SK-N-SH (cell line): ENCODE results near the gene HSPA4.

Experiments used
- FOSL2 ChIP-seq: IDR thresholded peaks from 2 replicates; pipeline ENCODE4 v1.4.0; 2012; ENCODE audit warnings: low read depth, mild to moderate bottlenecking, moderate library complexity, borderline replicate concordance
- MEF2A ChIP-seq: IDR thresholded peaks from 2 replicates; pipeline ENCODE4 v1.4.0; 2012; ENCODE audit warnings: low read depth, borderline replicate concordance
- SIN3A ChIP-seq: IDR thresholded peaks from 2 replicates; pipeline ENCODE4 v1.6.1; 2012; ENCODE audit warnings: low read depth, mild to moderate bottlenecking, low read length, moderate library complexity, borderline replicate concordance
- TF ChIP-seq, protein P1 (sequence below): IDR thresholded peaks from 2 replicates; pipeline ENCODE4 v1.6.1; 2012; ENCODE audit warnings: mild to moderate bottlenecking, low read depth, low read length, moderate library complexity

DNA sequence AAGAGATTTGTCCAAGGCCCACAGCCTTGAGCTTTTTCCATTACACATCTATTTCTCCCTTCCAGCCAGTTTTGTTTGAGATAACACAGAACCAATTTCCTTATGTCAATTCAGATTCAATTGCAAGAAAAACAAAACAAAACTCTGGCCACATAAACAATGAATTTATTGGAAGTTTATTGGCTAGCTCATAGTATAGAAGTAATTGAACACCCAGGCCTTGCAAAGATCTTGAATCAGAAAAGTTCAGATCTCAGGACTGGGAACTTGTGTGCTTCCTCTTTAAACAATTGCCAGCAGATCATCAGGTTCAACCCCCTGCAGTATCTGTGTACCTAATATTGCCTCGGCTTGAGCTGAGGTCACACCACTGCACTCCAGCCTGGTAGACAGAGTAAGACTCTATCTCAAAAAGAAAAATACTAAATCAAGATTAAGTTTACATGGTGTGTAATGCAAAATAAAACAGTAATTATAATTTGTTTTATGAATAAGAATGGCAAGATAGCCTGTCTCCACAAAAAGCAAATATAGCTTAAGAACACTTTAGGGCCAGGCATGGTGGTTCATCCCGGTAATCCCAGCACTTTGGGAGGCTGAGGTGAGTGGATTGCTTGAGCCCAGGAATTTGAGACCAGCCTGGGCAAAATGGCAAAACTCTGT, 21.3 kb upstream of the HSPA4 start:
- TF ChIP-seq SIN3A (no peak), FOSL2 (no peak), MEF2A (no peak)
- TF ChIP-seq, protein P1, sequence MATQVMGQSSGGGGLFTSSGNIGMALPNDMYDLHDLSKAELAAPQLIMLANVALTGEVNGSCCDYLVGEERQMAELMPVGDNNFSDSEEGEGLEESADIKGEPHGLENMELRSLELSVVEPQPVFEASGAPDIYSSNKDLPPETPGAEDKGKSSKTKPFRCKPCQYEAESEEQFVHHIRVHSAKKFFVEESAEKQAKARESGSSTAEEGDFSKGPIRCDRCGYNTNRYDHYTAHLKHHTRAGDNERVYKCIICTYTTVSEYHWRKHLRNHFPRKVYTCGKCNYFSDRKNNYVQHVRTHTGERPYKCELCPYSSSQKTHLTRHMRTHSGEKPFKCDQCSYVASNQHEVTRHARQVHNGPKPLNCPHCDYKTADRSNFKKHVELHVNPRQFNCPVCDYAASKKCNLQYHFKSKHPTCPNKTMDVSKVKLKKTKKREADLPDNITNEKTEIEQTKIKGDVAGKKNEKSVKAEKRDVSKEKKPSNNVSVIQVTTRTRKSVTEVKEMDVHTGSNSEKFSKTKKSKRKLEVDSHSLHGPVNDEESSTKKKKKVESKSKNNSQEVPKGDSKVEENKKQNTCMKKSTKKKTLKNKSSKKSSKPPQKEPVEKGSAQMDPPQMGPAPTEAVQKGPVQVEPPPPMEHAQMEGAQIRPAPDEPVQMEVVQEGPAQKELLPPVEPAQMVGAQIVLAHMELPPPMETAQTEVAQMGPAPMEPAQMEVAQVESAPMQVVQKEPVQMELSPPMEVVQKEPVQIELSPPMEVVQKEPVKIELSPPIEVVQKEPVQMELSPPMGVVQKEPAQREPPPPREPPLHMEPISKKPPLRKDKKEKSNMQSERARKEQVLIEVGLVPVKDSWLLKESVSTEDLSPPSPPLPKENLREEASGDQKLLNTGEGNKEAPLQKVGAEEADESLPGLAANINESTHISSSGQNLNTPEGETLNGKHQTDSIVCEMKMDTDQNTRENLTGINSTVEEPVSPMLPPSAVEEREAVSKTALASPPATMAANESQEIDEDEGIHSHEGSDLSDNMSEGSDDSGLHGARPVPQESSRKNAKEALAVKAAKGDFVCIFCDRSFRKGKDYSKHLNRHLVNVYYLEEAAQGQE, result no peak
